GM21723 (cell line): Measurements from ENCODE around the gene ANKRD44.

Experiments used
- ATAC-seq: cut with Tn5 transposase; IDR thresholded peaks from one replicate; pipeline ENCODE4 v1.9.1; 2021; ENCODE audit warnings: mild to moderate bottlenecking, moderate library complexity; ENCODE audit not compliant: unreplicated experiment

ANKRD44 gene

DNA sequence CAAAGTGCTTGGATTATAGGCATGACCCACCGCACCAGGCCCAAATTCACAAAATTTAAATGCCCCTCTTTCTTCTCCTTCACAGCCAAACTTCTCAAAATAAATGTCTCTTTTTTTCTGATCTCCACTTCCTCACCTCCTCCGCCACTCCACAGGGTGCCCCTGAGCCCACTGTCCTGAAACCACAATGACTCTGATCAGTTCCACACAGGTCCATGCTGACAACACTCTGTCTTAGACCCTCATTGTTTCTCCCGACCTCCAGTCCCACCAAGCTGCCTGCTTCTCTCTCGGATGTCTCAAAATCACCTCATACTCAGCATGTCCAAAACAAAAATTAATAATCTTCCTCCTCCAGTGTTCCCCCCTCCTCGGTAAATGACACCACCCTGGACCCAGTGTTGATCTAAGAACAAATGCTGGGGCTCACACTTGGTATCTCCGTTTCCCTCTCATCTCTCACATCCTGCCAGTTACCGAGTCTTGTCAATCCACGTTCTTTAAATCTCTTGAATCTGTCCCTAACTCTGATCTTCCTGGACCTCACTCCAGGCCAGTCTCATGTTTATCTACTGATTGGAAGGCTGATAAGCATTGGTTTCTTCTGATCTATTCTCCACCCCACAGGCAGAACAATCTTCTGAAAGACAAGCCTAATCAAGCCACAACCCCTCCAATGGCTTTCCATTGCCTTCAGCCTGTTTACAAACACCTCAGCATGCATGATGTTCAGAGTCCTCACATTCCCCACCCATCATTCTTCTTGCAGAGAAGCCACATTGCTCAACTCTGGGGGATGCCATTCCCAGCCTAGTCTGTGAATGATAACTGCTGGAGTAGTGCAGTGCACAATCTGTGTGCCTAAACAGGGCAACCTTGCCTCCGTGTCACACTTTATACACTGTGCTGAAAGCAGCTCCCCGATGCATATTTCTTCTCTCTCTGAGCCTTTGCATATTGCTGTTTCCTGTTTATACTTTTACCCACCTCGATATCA lies 12.4 kb upstream of the ANKRD44 start:
- ATAC-seq = peak; percentile 52

GRCh38 chr2:197322143-197322542 lies 11.6 kb upstream of the ANKRD44 start:
- no peak for ATAC-seq

GRCh38 chr2:197315371-197315770 lies 4.8 kb upstream of the ANKRD44 start:
- no peak for ATAC-seq

GRCh38 chr2:197312186-197312585 lies 1.6 kb upstream of the ANKRD44 start:
- ATAC-seq = no peak

DNA sequence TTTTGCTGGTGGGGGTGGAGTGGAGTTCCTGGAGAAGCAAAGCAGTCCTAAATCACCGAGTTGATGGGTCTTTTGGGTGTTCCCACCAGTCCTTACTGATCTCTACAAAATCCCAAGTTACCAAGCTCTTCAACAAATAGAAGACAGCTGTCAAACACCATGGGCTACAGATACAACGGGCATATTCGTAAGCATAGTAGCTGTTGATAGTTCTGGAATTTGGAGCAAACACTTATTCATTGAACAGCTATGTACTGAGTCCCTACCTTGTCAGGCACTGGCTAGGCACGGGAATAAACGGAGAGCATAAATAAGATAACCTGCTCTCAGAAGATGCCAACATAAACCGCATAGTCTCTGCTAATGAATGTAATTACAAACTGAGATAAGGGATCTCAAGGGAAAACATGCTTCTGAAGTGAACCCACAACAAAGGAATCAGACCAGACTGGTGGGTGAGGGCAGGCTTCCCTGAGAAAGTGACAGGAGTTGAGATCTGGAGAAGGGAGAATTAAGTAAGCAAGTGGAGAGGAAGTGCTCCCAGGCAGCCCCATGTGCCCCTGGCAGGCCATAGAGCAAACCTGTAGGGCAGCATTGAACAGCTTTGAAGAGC lies 947 bp upstream of the ANKRD44 start:
- no peak for ATAC-seq

- no peak for ATAC-seq
Measured at GRCh38 chr2:197310987-197311420, 424 bp upstream of the ANKRD44 start.

- ATAC-seq = no peak
Measured at GRCh38 chr2:197309691-197310231, 819 bp downstream of the ANKRD44 start.

DNA sequence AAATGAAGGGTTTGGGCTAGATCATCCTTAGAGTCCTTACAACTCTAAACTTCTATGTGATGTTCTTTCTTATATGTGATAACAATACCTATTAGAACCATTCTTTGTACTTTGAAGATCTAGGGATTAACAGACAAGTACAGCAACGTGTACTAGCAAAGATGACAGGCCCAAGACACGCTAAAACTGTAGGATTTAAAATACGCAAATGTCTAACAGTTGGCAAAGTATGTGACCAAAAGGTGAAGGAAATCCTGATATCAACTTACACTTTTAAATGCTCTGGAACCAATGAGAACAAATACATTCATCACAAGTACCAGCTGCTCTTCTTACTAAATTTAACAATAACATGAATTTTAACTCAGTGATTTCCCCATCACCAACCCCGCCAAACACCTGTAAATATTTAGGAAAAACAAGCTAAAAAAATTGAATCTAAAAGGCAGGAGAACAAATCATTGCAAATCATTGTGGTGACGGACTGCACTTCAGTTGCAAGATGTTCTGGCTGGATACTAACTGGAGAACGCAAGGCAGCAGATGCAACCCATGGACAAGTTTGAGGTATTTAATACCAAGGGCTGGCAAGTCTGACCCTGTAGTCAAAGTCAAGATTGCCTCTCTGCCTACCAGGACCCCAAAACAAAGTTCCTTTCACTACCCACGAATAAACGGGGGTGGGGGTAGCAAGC lies 1.4 kb downstream of the ANKRD44 start:
- ATAC-seq = no peak

- no peak for ATAC-seq
Measured at GRCh38 chr2:197308585-197308984, 2.0 kb downstream of the ANKRD44 start.

DNA sequence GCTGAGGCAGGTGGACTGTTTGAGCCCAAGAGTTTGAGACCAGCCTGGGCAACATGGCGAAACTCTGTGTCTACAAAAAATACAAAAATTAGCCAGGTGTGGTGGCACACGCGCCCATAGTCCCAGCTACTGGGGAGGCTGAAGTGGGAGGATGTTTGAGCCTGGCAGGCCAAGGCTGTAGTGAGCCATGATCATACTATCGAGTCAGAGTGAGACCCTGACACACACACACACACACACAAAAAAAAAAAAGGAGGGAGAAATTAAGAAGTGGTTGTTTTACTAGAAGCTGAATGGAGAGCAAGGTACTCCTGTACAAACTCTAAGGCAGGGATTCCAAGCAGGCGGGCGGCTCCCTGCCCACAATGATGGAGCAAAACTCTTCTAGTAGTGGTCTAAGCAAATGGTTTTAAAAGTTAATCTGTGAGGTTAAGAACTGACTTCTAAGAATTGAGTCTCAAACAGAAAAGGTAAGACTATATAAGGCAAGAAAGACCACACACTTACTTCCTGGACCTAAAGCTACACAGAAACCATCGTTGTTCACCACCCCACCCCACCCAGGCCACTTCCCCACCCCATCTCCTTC lies 2.6 kb downstream of the ANKRD44 start:
- ATAC-seq = peak; percentile 25

- ATAC-seq = no peak
Measured at GRCh38 chr2:197307236-197307932, 3.2 kb downstream of the ANKRD44 start.

DNA sequence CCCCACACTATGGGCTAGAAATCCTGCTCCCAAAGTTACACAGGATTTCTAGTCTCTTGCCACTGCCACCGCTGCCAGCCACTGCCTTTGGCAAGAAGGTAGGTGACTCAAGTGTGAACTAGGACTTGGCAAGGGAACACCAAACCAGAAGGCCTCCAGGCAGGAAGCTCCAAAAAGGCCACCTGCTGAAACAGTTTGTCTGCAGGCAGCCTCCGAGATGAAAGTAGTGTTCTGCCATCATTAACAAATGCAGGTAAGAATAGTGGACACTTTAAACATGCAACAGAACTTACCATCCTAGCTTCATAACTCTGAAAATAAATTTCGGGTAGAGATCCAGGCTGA lies 3.9 kb downstream of the ANKRD44 start:
- no peak for ATAC-seq

DNA sequence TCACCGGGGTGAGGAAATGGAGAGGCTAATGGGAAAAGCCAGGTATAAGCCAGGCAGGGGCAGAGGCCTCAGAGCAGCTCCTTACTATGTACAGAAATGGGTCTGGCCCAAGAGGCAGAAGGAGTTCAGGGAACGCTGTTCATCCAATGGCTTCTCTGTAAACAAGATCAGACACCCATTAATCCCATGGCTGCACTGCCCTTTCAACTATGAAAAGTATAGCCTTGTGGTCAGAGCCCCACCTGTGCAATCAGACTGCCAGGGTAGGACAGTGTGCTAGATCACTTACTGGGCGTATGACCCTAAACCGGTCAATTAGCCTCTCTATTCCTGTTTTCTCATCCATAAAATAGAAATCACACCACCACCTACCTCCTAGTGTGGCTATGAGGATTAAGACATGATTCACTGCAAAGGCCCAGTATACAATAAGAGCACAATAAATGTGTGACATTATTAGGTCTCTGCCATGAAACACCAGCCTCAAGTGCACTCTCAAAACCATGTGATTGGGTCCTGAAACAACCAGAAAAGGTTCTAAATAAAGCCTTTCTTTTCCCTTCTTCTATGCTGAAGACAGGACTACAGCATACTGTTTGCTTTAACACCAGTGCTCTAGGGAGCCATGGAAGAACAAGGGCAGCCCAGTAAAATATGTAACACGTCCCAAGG lies 4.4 kb downstream of the ANKRD44 start:
- ATAC-seq = no peak

GRCh38 chr2:197304556-197305011 lies 6.0 kb downstream of the ANKRD44 start:
- peak; percentile 35 for ATAC-seq

DNA sequence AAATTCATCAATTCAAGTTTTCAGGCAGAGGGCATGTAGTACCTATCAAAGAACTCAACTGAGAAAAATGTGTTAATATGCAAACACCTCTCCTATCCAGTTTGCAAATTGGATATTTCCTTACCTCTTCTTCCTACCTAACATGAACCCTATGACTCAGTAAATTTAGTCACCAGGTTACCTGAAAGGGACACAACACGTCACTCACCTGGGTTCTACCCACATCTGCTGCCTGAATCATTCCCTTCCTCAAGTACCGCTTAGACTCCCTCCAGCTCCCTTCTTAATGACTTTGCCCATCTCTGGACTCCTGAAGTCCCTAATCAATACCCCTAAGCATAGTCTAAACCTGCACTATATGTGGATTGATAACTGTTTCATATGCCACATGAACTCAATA lies 10.4 kb downstream of the ANKRD44 start:
- ATAC-seq = no peak

- ATAC-seq = no peak
Measured at GRCh38 chr2:197298609-197299008, 12.0 kb downstream of the ANKRD44 start.

- ATAC-seq = peak; percentile 21
Measured at GRCh38 chr2:197297772-197298318, 12.7 kb downstream of the ANKRD44 start.

- no peak for ATAC-seq
Measured at GRCh38 chr2:197297266-197297665, 13.3 kb downstream of the ANKRD44 start.

GRCh38 chr2:197296835-197297234 lies 13.7 kb downstream of the ANKRD44 start:
- ATAC-seq = no peak
